ENCODE results near the gene MINDY4. TPM values are rescaled to one million over a fixed set of nuclear protein-coding genes. Genes with fewer than 3 reads are reported as not detected.

MINDY4 gene
- total and polyA plus RNA-seq, 8 donors = 2.9 to 4.9 (median 3.6) TPM

- no peak overlapping the region for H3K4me3 ChIP-seq
- H3K27ac ChIP-seq = no peak overlapping the region
- FAIRE-seq = no peak
- H3K27me3 ChIP-seq = no peaks in the 10 kb centered on the region
- H3K36me3 ChIP-seq = no peaks in the 10 kb centered on the region
- no peaks in the 10 kb centered on the region for H3K9me3 ChIP-seq
- no peak for DNase-seq
- TF ChIP-seq CTCF (IDR thresholded peaks at IDR 0.05) = no peak
- no peaks in the 10 kb centered on the region for H3K4me1 ChIP-seq
- no peak for ATAC-seq
- 97 to 100% methylated on average over 2 of the region's 2 CpGs for WGBS, 2 donors
- intact Hi-C loops (cut with DNase I) = no loop called here
These were observed 41.1 kb upstream of the MINDY4 start for GRCh38 chr7:30730097-30730496.

DNA sequence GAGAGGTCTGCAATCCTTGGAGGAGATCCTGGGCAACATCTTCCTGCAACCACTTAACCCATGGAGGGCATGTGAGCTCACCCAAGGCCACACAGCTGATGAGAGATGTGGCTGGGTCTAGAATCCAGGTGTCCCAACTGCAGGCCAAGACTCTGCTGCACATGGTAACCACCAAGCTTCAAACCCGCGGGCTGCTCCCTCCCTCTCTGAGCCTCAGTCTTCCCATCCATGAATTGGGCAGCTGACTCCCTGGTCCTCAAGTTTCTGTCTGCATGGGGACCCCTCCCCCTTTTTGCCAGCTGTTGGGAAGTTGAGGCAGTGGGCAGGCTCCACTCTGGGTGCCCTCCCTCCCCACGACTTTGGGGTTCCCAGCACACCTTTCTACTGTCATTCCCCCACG lies 40.2 kb upstream of the MINDY4 start:
- DNase-seq (no peak), FAIRE-seq (no peak), ATAC-seq (no peak)
- intact Hi-C loops (cut with DNase I) = no loop called here
- Histone ChIP-seq H3K27me3 (no peaks in the 10 kb centered on the region), H3K4me1 (no peaks in the 10 kb centered on the region), H3K36me3 (no peaks in the 10 kb centered on the region), H3K27ac (no peak overlapping the region), H3K4me3 (no peak overlapping the region), H3K9me3 (no peaks in the 10 kb centered on the region)
- TF ChIP-seq CTCF (IDR thresholded peaks at IDR 0.05) = no peak
- 77 to 87% methylated on average over 4 of the region's 4 CpGs for WGBS, 2 donors

DNA sequence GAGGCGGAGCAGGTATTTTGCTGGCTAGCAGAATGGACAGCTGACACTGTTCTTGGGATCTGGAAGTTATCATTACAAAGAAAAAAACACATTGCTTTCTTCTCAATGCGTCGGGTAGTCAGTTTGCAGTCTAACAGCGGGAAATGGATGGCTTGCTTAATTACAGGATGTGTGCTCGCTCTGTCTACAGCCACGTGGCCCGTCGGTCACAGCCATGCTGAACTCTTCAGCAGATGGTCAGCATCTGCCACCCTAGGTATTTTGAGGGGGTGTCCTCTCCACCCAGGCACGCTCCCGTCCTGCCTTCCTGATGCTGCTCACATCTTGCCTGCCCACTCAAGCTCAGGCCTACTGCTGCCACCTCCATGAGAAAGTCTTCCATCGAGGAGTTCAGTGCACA lies 39.6 kb upstream of the MINDY4 start:
- TF ChIP-seq CTCF (IDR thresholded peaks at IDR 0.05) = no peak
- FAIRE-seq (no peak), DNase-seq (no peak), ATAC-seq (no peak)
- Histone ChIP-seq H3K4me1 (no peaks in the 10 kb centered on the region), H3K9me3 (no peaks in the 10 kb centered on the region), H3K4me3 (no peak overlapping the region), H3K27ac (no peak overlapping the region), H3K36me3 (no peaks in the 10 kb centered on the region), H3K27me3 (no peaks in the 10 kb centered on the region)
- intact Hi-C loops (cut with DNase I) = no loop called here
- 78% methylated on average over 11 of the region's 11 CpGs for WGBS, 2 donors

DNA sequence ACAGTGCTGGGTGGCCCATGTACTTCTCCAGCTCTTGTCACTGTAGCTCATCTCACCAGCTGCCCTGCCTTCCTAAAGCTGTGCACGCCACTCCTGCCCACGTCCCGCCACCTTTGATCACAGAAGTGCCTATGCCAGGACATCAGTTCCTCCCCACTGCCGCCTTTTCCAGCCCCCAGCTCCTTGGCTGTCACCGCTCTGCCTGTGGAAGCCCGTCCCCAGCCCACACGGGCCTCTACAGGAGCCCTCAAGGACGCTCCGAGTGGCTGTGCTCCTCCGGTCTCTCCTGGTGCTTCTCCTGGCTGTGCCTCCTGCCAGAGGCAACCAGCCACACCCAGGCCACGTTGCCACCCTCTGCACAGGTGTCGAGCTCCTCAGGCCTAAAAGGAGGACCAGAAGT lies 38.6 kb upstream of the MINDY4 start:
- no peaks in the 10 kb centered on the region for H3K36me3 ChIP-seq
- no peak overlapping the region for H3K4me3 ChIP-seq
- TF ChIP-seq CTCF (IDR thresholded peaks at IDR 0.05) = no peak
- no peak for FAIRE-seq
- intact Hi-C loops (cut with DNase I) = no loop called here
- no peak for DNase-seq
- WGBS, 2 donors = 77 to 83% methylated on average over 12 of the region's 12 CpGs
- H3K4me1 ChIP-seq = no peaks in the 10 kb centered on the region
- no peaks in the 10 kb centered on the region for H3K9me3 ChIP-seq
- no peak for ATAC-seq
- H3K27ac ChIP-seq = no peak overlapping the region
- no peaks in the 10 kb centered on the region for H3K27me3 ChIP-seq

- no peak for FAIRE-seq
- WGBS, 2 donors = 92 to 94% methylated on average over 6 of the region's 6 CpGs
- ATAC-seq = no peak
- H3K9me3 ChIP-seq = no peaks in the 10 kb centered on the region
- H3K4me3 ChIP-seq = no peak overlapping the region
- no peak for DNase-seq
- H3K27me3 ChIP-seq = no peaks in the 10 kb centered on the region
- H3K36me3 ChIP-seq = no peaks in the 10 kb centered on the region
- TF ChIP-seq CTCF (IDR thresholded peaks at IDR 0.05) = no peak
- H3K4me1 ChIP-seq = no peaks in the 10 kb centered on the region
- intact Hi-C loops (cut with DNase I) = no loop called here
- no peak overlapping the region for H3K27ac ChIP-seq
These were observed 38.0 kb upstream of the MINDY4 start for GRCh38 chr7:30733216-30733615.
